HG02798 (cell line): ENCODE results near the gene TMEM273.
A peak's percentile ranks its signal among the peaks of the same experiment; 100 is the strongest.

Experiments used
- ATAC-seq: cut with Tn5 transposase; IDR thresholded peaks from one replicate; pipeline ENCODE4 v1.9.1; 2021; ENCODE audit warnings: mild to moderate bottlenecking; ENCODE audit not compliant: unreplicated experiment, poor library complexity

TMEM273 gene

DNA sequence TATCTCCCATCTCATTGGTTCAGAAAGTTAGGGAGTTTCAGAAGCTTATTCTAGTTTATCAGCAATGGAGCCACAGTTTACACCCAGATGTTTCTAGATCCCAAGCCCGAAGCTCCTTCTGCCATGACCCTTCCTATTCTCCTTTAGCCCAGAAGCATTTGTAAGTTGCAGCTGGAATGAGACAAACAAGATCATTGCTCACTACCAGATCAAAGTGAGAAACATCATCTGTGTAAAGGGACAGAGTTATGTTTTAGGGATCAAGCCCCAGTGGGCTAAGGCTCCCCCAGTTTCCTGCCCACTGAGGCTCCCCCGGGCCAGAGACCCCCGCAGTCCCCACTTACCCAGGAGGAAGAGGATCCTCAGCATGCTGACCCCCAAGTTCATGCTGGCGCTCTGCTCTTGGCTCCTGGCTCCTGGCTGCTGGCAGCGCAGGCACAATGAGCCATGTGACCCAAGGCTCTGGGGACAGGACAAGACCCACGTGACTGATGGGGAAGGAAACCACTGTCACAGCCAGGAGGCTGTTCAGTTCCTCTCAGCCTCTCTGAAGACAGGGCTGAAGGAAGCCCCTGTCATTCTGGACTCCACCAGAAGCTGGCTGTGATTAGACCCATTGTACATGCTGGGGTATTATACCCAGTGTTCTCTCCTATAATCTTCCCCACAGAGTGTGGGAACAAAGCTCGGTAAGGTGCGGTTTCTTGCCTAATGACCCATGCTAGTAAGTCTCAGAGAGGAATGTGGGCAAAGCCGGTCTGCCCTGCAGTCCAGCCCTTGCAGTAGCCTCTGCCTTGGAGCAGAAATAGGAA is at the start of gene TMEM273:
TMEM273 (minus strand) TSS at position 442 of the 812 bp plus-strand sequence; CDS start at position 387, 55 bp downstream.
- ATAC-seq: peak; percentile 81

DNA sequence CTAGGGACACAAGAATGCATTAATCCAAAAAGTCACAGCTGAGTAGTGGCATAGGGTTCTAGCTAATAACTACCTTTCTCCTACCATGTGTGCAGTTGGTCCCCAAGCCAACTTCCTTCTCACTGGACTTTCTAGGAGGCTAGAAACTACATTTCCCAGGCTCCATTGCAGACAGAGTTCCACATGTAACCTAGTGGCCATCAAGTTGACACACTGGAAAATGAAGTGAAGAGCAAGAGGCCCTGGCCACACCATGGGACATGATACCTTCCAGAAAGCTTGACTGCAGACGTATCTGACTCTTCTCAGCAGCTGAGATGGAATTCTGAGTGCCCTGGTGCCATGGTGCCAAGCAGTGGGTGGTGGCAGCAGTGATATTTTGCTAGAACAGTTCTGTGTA is 49.8 kb upstream of the TMEM273 start:
- ATAC-seq: no peak

- ATAC-seq: no peak
Observed at GRCh38 chr10:49235392-49235791, 47.2 kb upstream of the TMEM273 start.

DNA sequence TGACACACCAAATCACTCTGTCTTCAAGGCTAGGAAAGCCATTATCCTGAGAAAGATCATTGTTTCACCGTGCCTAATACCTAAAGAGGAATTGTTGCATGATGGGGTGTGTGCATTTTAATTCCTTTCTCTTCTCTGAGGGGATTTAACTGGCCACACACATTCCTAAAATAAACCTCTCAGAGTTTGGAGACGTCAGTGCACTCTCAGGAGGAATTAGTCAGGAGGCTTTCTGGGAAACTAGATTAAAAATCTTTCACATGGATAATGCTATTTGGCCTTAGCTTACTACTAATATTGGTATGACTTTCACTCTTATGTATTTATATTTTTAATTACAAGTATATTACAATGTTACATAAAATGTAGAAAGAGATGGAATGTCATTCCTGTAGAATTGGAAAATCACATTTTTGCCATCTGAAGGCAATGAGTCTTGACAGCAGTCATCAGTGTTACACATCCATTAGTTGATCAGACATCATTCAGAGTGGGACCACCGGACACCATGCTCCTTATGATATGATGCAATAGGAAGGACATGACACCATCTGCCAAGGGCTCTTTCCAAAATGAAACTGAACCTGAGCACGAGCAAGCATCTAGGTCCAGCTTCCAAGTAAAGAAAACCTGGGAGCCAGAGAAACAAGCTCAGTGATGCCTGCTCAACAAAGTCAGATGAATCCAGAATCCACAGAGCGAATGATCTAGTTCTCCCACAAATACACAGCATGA is 43.1 kb upstream of the TMEM273 start:
- no peak for ATAC-seq

DNA sequence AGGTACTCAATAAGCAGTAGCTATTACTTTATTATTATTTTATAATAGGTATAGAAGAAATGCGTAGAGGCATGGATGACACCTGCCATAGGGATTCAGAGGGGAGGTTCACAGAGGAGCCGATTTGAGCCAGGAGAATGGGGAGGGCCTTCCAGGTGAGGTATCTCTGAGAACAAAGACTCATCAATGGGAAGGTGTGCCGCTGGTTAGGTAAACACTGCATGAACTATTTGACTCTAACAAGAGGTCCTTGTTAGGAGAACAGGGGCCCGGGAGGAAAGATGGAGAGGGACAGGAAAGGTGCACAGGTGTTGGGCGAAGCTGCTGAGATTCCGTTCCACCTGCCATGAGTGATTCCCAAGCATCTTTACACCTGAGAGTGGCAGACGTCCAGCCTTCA is 41.8 kb upstream of the TMEM273 start:
- ATAC-seq: no peak

DNA sequence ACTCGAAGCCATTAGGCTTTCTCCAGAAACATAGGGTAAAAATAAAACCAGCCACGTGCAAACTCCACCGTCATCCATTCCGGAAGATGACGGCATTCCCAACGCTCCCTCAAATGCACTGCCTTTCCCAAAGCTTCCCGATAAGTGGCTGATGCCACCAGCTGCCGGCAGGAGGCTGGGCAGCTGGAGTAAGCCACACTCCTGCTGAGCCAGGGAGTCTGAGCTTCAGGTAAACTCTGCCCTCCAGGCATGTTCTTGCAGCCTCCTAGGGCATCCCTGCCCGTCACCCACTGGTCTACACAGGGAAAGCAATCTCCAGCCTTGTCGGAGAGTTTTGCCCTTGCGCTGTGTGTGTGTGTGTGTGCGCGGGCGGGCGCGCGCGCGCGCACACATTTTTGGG is 40.5 kb upstream of the TMEM273 start:
- ATAC-seq: no peak

- ATAC-seq: no peak
Observed at GRCh38 chr10:49227406-49227805, 39.2 kb upstream of the TMEM273 start.

- ATAC-seq: no peak
Observed at GRCh38 chr10:49226594-49226993, 38.4 kb upstream of the TMEM273 start.

GRCh38 chr10:49225218-49225876 is 37.2 kb upstream of the TMEM273 start:
- ATAC-seq: no peak

- no peak for ATAC-seq
Observed at GRCh38 chr10:49223205-49223604, 35.0 kb upstream of the TMEM273 start.

- ATAC-seq: no peak
Observed at GRCh38 chr10:49222170-49222569, 34.0 kb upstream of the TMEM273 start.

DNA sequence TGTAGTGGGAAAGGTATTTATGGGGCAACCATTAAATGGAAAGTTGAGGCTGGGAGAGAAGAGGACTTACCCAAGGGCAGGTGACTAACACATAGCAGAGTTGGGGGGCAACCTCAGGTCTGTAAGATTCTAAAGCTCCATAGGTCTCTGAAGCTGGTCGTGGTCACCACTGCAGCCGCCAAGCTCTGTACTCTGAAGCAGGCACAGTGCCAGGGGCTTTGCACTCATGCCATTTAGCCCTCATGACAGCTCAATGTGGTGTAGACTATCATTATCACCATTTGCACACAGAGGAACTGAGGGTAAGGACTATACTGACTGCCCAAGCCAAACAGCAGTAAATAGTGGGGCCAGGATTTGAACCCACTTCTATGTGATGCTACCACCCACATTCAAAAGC is 32.5 kb upstream of the TMEM273 start:
- ATAC-seq: no peak

GRCh38 chr10:49220031-49220430 is 31.8 kb upstream of the TMEM273 start:
- ATAC-seq: no peak

GRCh38 chr10:49219248-49219647 is 31.1 kb upstream of the TMEM273 start:
- ATAC-seq: no peak

- ATAC-seq: no peak
Observed at GRCh38 chr10:49218480-49218879, 30.3 kb upstream of the TMEM273 start.

DNA sequence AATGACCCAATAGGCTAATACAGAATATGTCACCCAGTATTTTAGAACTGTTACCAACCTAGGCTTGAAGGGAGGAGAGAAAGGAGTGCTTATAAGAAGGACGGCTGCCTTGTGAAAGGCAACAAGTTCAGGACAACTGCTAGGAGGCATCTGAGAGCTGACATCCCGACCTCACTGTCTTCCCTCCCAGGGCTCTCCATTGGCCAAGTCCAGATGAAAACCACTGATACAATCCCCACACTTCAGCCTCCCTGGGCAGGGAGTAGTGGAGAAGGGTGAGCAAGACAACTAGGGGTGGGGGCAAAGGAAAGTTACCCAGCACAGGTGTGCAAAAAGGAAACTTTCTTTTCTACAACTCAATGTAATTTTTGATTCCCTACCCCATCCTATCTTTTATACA is 29.5 kb upstream of the TMEM273 start:
- ATAC-seq: no peak

- ATAC-seq: no peak
Observed at GRCh38 chr10:49213211-49213610, 25.0 kb upstream of the TMEM273 start.

DNA sequence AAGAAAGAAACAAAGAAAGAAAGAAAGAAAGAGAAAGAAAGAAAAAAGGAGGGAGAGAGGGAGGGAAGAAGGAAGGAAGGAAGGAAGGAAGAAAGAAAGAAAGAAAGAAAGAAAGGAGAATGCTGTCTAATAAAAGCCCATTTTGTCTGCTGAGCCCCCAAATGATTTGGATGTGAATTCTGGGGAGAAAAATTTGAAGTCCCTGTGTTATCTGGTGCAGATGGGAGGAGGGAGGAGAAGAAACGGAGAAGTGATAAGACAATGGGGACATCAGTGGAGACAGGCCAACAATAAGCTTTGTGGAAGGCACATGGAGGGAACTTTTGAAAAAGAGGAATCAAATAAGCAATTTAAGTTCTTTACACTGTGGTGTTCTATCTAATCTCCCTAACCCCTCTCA is 24.6 kb upstream of the TMEM273 start:
- no peak for ATAC-seq

- ATAC-seq: no peak
Observed at GRCh38 chr10:49212076-49212475, 23.9 kb upstream of the TMEM273 start.

DNA sequence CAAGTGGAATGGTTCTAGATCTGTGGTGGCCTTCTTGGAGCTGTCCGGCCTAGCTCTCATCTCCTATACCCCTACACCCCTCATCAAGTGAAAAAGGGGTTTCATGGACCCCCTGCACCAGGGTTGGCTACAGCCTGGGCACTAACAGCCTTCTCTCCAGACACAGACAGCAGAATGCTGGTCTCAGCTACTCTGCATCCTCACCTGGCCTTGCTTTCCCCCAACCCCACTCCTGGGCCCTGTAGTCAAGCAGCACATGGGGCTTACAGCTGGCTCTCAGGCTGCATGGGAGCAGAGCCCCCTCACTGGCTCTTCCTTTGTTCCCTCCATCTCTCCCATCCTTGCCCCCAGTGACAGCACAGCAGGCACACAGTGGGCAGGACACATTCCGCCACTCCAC is 20.8 kb upstream of the TMEM273 start:
- no peak for ATAC-seq

DNA sequence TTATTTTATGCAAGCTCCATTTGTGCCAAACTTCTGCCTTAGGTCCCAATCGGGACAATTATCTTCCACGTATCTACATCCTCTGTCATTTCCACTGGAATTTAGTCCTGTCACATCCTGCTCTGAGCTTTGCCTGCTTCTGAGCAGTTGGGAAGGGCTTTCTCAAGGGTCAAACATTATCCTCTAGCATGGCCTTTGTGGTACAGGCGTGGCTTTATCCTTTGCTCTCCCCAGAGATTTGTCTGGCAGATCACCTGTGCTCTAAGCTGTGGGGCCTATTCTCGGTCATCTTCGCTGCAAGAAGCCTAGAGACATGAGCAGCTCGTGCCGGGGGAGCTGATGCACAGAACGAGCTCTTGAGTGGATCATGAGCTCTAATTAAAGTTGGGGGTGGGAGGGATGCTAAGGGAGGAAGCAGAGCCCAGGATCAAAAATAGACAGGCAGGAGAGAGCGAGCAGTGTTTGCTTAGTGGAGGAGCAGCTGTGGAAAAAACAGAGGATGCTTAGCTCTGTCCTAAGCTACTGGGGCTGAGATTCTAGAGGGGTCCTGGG is 19.8 kb upstream of the TMEM273 start:
- no peak for ATAC-seq
